Measurements from ENCODE around the gene AKAP6.

The AKAP6 gene

GRCh38 chr14:32603992-32604565 is 275.0 kb downstream of the AKAP6 start:
- Histone ChIP-seq H3K9me3 (ENCODE audit: control insufficient read depth, low read depth, low read length) (no peaks in the 10 kb centered on the region), H3K27ac (ENCODE audit: low read length) (no peak overlapping the region), H3K36me3 (ENCODE audit: control insufficient read depth, low read depth, low read length) (no peaks in the 10 kb centered on the region), H3K4me3 (ENCODE audit: low read length) (no peak overlapping the region), H3K4me1 (ENCODE audit: control insufficient read depth, low read depth, low read length) (no peaks in the 10 kb centered on the region), H3K27me3 (ENCODE audit: control insufficient read depth, insufficient read depth, low read length) (no peaks in the 10 kb centered on the region), H3K9ac (ENCODE audit: low read length) (no peak overlapping the region)

GRCh38 chr14:32606301-32606700 is 277.2 kb downstream of the AKAP6 start:
- no peaks in the 10 kb centered on the region for H3K4me1 ChIP-seq (ENCODE audit: control insufficient read depth, low read depth, low read length)
- H3K27ac ChIP-seq (ENCODE audit: low read length) = no peak overlapping the region
- no peaks in the 10 kb centered on the region for H3K27me3 ChIP-seq (ENCODE audit: control insufficient read depth, insufficient read depth, low read length)
- H3K4me3 ChIP-seq (ENCODE audit: low read length) = no peak overlapping the region
- H3K9me3 ChIP-seq (ENCODE audit: control insufficient read depth, low read depth, low read length) = no peaks in the 10 kb centered on the region
- H3K36me3 ChIP-seq (ENCODE audit: control insufficient read depth, low read depth, low read length) = no peaks in the 10 kb centered on the region
- H3K9ac ChIP-seq (ENCODE audit: low read length) = no peak overlapping the region

GRCh38 chr14:32607399-32607798 is 278.3 kb downstream of the AKAP6 start:
- no peaks in the 10 kb centered on the region for H3K4me1 ChIP-seq (ENCODE audit: control insufficient read depth, low read depth, low read length)
- no peaks in the 10 kb centered on the region for H3K36me3 ChIP-seq (ENCODE audit: control insufficient read depth, low read depth, low read length)
- no peak overlapping the region for H3K27ac ChIP-seq (ENCODE audit: low read length)
- H3K27me3 ChIP-seq (ENCODE audit: control insufficient read depth, insufficient read depth, low read length) = no peaks in the 10 kb centered on the region
- H3K9ac ChIP-seq (ENCODE audit: low read length) = no peak overlapping the region
- H3K9me3 ChIP-seq (ENCODE audit: control insufficient read depth, low read depth, low read length) = no peaks in the 10 kb centered on the region
- no peak overlapping the region for H3K4me3 ChIP-seq (ENCODE audit: low read length)

GRCh38 chr14:32608857-32609256 is 279.8 kb downstream of the AKAP6 start:
- Histone ChIP-seq H3K27me3 (ENCODE audit: control insufficient read depth, insufficient read depth, low read length) (no peaks in the 10 kb centered on the region), H3K4me1 (ENCODE audit: control insufficient read depth, low read depth, low read length) (no peaks in the 10 kb centered on the region), H3K9me3 (ENCODE audit: control insufficient read depth, low read depth, low read length) (no peaks in the 10 kb centered on the region), H3K4me3 (ENCODE audit: low read length) (no peak overlapping the region), H3K27ac (ENCODE audit: low read length) (no peak overlapping the region), H3K9ac (ENCODE audit: low read length) (no peak overlapping the region), H3K36me3 (ENCODE audit: control insufficient read depth, low read depth, low read length) (no peaks in the 10 kb centered on the region)

- no peak overlapping the region for H3K27ac ChIP-seq (ENCODE audit: low read length)
- no peak overlapping the region for H3K9ac ChIP-seq (ENCODE audit: low read length)
- H3K4me3 ChIP-seq (ENCODE audit: low read length) = no peak overlapping the region
- no peaks in the 10 kb centered on the region for H3K9me3 ChIP-seq (ENCODE audit: control insufficient read depth, low read depth, low read length)
- H3K4me1 ChIP-seq (ENCODE audit: control insufficient read depth, low read depth, low read length) = no peaks in the 10 kb centered on the region
- no peaks in the 10 kb centered on the region for H3K36me3 ChIP-seq (ENCODE audit: control insufficient read depth, low read depth, low read length)
- no peaks in the 10 kb centered on the region for H3K27me3 ChIP-seq (ENCODE audit: control insufficient read depth, insufficient read depth, low read length)
Measured at GRCh38 chr14:32609388-32609787, 280.3 kb downstream of the AKAP6 start.

- H3K9me3 ChIP-seq (ENCODE audit: control insufficient read depth, low read depth, low read length) = no peaks in the 10 kb centered on the region
- no peak overlapping the region for H3K27ac ChIP-seq (ENCODE audit: low read length)
- no peak overlapping the region for H3K4me3 ChIP-seq (ENCODE audit: low read length)
- H3K4me1 ChIP-seq (ENCODE audit: control insufficient read depth, low read depth, low read length) = no peaks in the 10 kb centered on the region
- no peaks in the 10 kb centered on the region for H3K36me3 ChIP-seq (ENCODE audit: control insufficient read depth, low read depth, low read length)
- H3K9ac ChIP-seq (ENCODE audit: low read length) = no peak overlapping the region
- H3K27me3 ChIP-seq (ENCODE audit: control insufficient read depth, insufficient read depth, low read length) = no peaks in the 10 kb centered on the region
Measured at GRCh38 chr14:32611752-32612151, 282.7 kb downstream of the AKAP6 start.

- no peaks in the 10 kb centered on the region for H3K4me1 ChIP-seq (ENCODE audit: control insufficient read depth, low read depth, low read length)
- H3K36me3 ChIP-seq (ENCODE audit: control insufficient read depth, low read depth, low read length) = no peaks in the 10 kb centered on the region
- no peaks in the 10 kb centered on the region for H3K9me3 ChIP-seq (ENCODE audit: control insufficient read depth, low read depth, low read length)
- H3K9ac ChIP-seq (ENCODE audit: low read length) = no peak overlapping the region
- no peaks in the 10 kb centered on the region for H3K27me3 ChIP-seq (ENCODE audit: control insufficient read depth, insufficient read depth, low read length)
- no peak overlapping the region for H3K27ac ChIP-seq (ENCODE audit: low read length)
- H3K4me3 ChIP-seq (ENCODE audit: low read length) = no peak overlapping the region
Measured at GRCh38 chr14:32618991-32619390, 289.9 kb downstream of the AKAP6 start.

GRCh38 chr14:32620303-32620702 is 291.2 kb downstream of the AKAP6 start:
- Histone ChIP-seq H3K27ac (ENCODE audit: low read length) (no peak overlapping the region), H3K4me3 (ENCODE audit: low read length) (no peak overlapping the region), H3K27me3 (ENCODE audit: control insufficient read depth, insufficient read depth, low read length) (no peaks in the 10 kb centered on the region), H3K4me1 (ENCODE audit: control insufficient read depth, low read depth, low read length) (no peaks in the 10 kb centered on the region), H3K36me3 (ENCODE audit: control insufficient read depth, low read depth, low read length) (no peaks in the 10 kb centered on the region), H3K9ac (ENCODE audit: low read length) (no peak overlapping the region), H3K9me3 (ENCODE audit: control insufficient read depth, low read depth, low read length) (no peaks in the 10 kb centered on the region)

GRCh38 chr14:32620724-32621123 is 291.6 kb downstream of the AKAP6 start:
- Histone ChIP-seq H3K36me3 (ENCODE audit: control insufficient read depth, low read depth, low read length) (no peaks in the 10 kb centered on the region), H3K27ac (ENCODE audit: low read length) (no peak overlapping the region), H3K9ac (ENCODE audit: low read length) (no peak overlapping the region), H3K27me3 (ENCODE audit: control insufficient read depth, insufficient read depth, low read length) (no peaks in the 10 kb centered on the region), H3K4me3 (ENCODE audit: low read length) (no peak overlapping the region), H3K9me3 (ENCODE audit: control insufficient read depth, low read depth, low read length) (no peaks in the 10 kb centered on the region), H3K4me1 (ENCODE audit: control insufficient read depth, low read depth, low read length) (no peaks in the 10 kb centered on the region)

- H3K9ac ChIP-seq (ENCODE audit: low read length) = no peak overlapping the region
- H3K4me3 ChIP-seq (ENCODE audit: low read length) = no peak overlapping the region
- H3K36me3 ChIP-seq (ENCODE audit: control insufficient read depth, low read depth, low read length) = no peaks in the 10 kb centered on the region
- H3K9me3 ChIP-seq (ENCODE audit: control insufficient read depth, low read depth, low read length) = no peaks in the 10 kb centered on the region
- no peak overlapping the region for H3K27ac ChIP-seq (ENCODE audit: low read length)
- H3K27me3 ChIP-seq (ENCODE audit: control insufficient read depth, insufficient read depth, low read length) = no peaks in the 10 kb centered on the region
- no peaks in the 10 kb centered on the region for H3K4me1 ChIP-seq (ENCODE audit: control insufficient read depth, low read depth, low read length)
Measured at GRCh38 chr14:32621585-32621984, 292.5 kb downstream of the AKAP6 start.

- no peaks in the 10 kb centered on the region for H3K27me3 ChIP-seq (ENCODE audit: control insufficient read depth, insufficient read depth, low read length)
- H3K9ac ChIP-seq (ENCODE audit: low read length) = no peak overlapping the region
- no peaks in the 10 kb centered on the region for H3K36me3 ChIP-seq (ENCODE audit: control insufficient read depth, low read depth, low read length)
- H3K4me1 ChIP-seq (ENCODE audit: control insufficient read depth, low read depth, low read length) = peaks cover 3% of the 10 kb centered on the region
- H3K4me3 ChIP-seq (ENCODE audit: low read length) = no peak overlapping the region
- no peak overlapping the region for H3K27ac ChIP-seq (ENCODE audit: low read length)
- no peaks in the 10 kb centered on the region for H3K9me3 ChIP-seq (ENCODE audit: control insufficient read depth, low read depth, low read length)
Measured at GRCh38 chr14:32622742-32623141, 293.6 kb downstream of the AKAP6 start.

GRCh38 chr14:32623300-32624093 is 294.4 kb downstream of the AKAP6 start:
- H3K36me3 ChIP-seq (ENCODE audit: control insufficient read depth, low read depth, low read length) = no peaks in the 10 kb centered on the region
- H3K9me3 ChIP-seq (ENCODE audit: control insufficient read depth, low read depth, low read length) = no peaks in the 10 kb centered on the region
- H3K27me3 ChIP-seq (ENCODE audit: control insufficient read depth, insufficient read depth, low read length) = no peaks in the 10 kb centered on the region
- H3K4me3 ChIP-seq (ENCODE audit: low read length) = no peak overlapping the region
- H3K9ac ChIP-seq (ENCODE audit: low read length) = no peak overlapping the region
- H3K27ac ChIP-seq (ENCODE audit: low read length) = no peak overlapping the region
- H3K4me1 ChIP-seq (ENCODE audit: control insufficient read depth, low read depth, low read length) = peaks cover 6% of the 10 kb centered on the region

Data from iPS-18a (cell line).